Inflammatory macrophage treated with lipopolysaccharide for 4 hours (primary cell): Measurements from ENCODE around the gene CLEC6A.
"Not testable (repeated sequence)": the region's sequence is repeated elsewhere in the genome, so short reads cannot be mapped to it uniquely, and the experiment has no call there.

Experiments used
- DNase-seq: peaks from one replicate; pipeline ENCODE4 v3.0.0-alpha.2; 2020

Gene CLEC6A

DNA sequence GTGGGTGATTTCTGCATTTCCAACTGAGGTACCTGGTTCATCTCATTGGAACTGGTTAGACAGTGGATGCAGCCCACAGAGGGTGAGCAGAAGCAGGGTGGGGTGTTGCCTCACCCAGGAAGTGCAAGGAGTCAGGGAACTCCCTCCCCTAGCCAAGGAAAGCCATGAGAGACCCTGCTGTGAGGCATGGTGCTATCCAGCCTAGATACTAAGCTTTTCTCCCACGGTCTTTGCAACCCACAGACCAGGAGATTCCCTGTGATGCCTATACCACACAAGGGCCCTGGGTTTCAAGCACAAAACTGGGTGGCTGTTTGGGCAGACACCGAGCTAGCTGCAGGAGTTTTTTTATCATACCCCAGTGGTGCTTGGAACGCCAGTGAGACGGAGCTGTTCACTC lies 39.9 kb downstream of the CLEC6A start:
- not testable (repeated sequence) for DNase-seq

- not testable (repeated sequence) for DNase-seq
Measured at GRCh38 chr12:8496074-8496473, 40.3 kb downstream of the CLEC6A start.

DNA sequence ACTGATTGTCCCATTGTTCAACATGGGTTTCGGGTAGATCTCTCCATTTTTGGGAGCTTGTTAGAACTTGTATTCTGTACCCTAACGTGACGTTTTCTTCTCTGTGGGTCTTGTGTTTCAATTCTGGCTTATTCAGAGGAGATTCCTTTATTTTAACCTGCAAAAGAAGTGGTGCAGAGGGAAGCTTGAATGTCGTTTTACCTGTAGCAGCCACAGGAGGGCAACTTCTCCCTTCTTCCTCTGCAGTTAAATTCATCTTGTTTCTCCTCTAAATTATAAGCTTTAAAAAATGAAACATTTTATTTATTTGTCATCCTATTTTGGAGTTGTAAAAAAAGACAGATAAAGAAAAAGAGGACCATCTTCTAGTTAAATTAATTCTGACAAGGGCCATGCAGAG lies 43.9 kb downstream of the CLEC6A start:
- no peak for DNase-seq

DNA sequence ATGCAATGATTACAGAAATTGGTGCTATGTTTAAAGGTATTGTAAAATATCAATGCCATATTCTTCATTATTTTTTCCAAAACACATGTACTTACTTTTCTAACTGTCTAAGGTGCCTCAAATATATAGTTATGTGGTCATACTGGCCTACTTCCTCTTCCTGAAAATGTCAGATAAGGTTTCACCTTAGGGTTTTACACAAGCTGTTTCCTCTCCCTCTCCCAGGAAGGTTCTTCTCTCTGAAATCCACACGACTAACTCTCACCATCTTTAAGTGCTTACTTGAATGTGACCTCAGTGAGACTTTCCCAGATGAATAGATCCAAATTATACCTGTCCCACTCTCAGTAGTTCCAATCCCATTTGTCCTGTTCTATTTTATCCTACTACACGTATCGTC lies 46.0 kb downstream of the CLEC6A start:
- no peak for DNase-seq

DNA sequence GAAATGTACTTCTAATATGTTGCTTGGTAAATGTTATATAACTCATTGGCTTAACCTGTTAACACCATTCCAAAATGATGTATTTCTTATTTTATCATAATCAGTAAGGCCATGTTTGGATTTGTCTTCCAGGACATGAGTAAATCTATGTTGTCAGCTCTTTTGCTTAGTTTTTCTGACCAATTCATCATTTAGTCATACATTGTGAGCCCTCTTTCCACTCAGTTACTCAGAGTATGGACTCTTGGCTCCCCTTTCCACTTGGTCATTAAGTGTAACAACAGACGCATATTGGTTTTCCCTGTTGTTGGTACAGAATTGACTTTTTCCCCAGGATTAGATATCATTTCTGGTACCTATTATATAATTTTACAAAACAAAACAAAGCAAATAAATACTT lies 48.6 kb downstream of the CLEC6A start:
- no peak for DNase-seq

DNA sequence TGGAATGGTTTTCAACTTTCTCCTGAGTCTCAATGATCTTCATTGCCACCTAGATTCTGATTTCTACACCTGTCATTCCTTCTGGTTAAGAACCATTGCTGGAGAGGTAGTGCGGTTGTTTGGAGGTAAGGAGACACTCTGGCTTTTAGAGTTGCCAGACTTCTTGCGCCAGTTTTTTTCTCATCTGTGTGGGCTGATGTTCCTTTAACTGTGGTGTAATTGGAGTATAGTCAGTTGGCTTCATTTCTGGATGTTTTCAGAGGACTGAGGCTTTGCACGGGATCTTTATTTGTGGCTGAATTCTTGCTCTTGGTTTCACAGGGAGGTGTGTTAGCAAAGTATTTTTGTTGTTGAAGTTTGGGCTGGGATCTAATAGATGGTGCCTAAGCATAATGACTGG lies 51.8 kb downstream of the CLEC6A start:
- DNase-seq = peak; percentile 65

- DNase-seq = no peak
Measured at GRCh38 chr12:8508223-8508622, 52.5 kb downstream of the CLEC6A start.

GRCh38 chr12:8508910-8509841 lies 53.4 kb downstream of the CLEC6A start:
- DNase-seq = no peak

DNA sequence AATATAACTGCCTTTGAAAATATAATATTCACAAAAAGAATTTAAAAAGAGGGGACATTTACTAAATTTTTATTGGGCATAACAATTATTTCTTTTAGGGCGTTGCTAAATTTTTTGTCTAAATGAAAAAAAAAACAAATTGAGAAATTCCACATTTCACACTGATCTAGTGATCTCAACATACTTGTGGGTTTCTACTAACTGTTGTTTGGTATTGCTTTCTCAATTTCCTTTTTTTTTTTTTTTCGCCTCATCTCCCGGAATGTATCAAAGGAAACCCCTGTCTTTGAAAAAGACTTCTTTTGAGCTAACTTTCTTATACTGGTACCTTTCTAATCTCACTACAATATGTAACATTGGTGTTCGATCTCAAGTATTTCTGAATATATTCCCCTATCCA lies 57.5 kb downstream of the CLEC6A start, which contains the start of gene CLEC4D:
CLEC4D (plus strand) TSS at position 248 of the 400 bp plus-strand sequence. CDS start 230 bp downstream, outside the sequence.
- peak; percentile 85 for DNase-seq

- DNase-seq = peak; percentile 48
Measured at GRCh38 chr12:8517971-8518370, 62.2 kb downstream of the CLEC6A start.

GRCh38 chr12:8519171-8519570 lies 63.4 kb downstream of the CLEC6A start:
- DNase-seq = peak; percentile 58

DNA sequence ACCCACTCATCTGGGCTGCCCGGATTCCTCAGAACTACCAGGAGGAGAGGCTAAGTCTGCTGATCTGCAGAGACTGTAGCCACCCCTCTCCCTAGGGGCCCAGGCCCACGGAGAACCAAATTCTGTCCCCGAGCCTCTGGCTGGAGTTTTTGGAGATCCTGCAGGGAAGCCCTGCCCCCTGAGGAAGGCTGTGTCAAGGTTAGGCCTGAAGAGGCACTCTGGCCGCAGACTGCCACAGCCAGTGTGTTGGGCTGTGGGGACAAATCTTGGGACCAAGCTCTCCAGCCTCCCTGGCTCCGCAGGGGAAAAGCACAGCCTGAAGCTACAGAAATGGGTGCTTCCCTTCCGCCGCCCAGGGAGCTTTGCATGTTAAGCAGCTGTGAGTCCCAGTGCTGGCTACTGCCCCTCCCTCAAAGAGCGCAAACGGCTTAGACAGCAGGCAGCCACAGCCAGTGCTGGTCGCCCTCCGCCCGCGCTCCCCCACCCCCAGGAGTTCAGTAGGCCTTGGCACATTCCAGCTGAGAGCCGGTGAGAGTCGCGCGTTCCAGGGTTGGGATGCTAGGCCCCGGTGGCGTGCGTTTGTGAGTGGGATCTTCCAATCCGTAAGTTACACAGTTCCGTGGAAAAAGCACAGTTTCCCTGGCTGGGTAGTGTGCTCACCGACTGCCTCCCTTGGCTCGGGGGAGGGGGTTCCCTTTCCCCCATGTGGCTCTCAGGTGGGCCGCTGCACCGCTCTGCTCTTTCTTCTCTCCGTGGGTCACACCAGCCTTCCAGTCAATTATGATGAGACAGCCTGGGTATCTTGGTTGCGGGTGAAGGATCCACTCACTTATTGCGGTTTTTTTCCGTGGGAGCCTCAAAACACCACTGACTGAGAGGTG lies 71.7 kb downstream of the CLEC6A start:
- DNase-seq = no peak
